ENCODE measurements around the gene MSH5.

- TF ChIP-seq CTCF (IDR thresholded peaks at IDR 0.05) (no peak), POLR2AphosphoS5 (IDR thresholded peaks at IDR 0.05) (no peak)
These were observed 2.0 kb downstream of the MSH5 start for GRCh38 chr6:31741815-31742214.

All from esophagus muscularis mucosa (tissue), 3 donors.